DOHH2 (cell line): Measurements from ENCODE around the gene CDC25B.

Experiments used
- EZH2phosphoT487 ChIP-seq: fragments of 200-600 bp; sonication (generic); IDR thresholded peaks from 2 replicates; pipeline ENCODE4 v1.6.1; 2017; ENCODE audit warnings: borderline replicate concordance, mild to moderate bottlenecking, antibody characterized with exemption, low read length, moderate library complexity, mixed read lengths
- TF ChIP-seq, protein P1 (sequence below): fragments of 200-600 bp; sonication (generic); IDR thresholded peaks from one replicate; pipeline ENCODE4 v1.5.1; 2014; ENCODE audit warnings: antibody characterized with exemption, mild to moderate bottlenecking, low read depth, low read length; ENCODE audit not compliant: poor library complexity, severe bottlenecking

DNA sequence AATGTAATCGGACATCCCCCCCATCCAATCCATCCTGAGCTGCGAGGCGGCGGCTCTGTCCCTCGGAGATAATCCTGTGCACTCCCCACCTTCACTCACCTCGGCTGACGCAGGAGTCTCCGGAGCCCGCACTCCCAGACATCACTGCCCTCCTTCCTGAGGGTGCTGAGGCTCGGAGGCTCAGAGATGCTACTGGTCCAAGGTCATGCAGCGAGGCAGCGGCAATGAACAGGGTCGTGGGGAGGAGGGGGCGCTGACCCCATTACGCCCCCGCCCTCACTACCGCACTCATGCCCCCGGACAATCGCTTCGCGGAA, 29.0 kb upstream of the CDC25B start:
- TF ChIP-seq, protein P1, sequence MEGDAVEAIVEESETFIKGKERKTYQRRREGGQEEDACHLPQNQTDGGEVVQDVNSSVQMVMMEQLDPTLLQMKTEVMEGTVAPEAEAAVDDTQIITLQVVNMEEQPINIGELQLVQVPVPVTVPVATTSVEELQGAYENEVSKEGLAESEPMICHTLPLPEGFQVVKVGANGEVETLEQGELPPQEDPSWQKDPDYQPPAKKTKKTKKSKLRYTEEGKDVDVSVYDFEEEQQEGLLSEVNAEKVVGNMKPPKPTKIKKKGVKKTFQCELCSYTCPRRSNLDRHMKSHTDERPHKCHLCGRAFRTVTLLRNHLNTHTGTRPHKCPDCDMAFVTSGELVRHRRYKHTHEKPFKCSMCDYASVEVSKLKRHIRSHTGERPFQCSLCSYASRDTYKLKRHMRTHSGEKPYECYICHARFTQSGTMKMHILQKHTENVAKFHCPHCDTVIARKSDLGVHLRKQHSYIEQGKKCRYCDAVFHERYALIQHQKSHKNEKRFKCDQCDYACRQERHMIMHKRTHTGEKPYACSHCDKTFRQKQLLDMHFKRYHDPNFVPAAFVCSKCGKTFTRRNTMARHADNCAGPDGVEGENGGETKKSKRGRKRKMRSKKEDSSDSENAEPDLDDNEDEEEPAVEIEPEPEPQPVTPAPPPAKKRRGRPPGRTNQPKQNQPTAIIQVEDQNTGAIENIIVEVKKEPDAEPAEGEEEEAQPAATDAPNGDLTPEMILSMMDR: no peak
- TF ChIP-seq EZH2phosphoT487: no peak
